K562 (cell line): Measurements from ENCODE around the gene ZNF335. TPM values are rescaled to one million over a fixed set of nuclear protein-coding genes. Genes with fewer than 3 reads are reported as not detected.

ENCODE experiments used
- BRF1 ChIP-seq: IDR thresholded peaks from 3 replicates; pipeline ENCODE4 v1.6.1; 2011; ENCODE audit warnings: borderline replicate concordance, mild to moderate bottlenecking; ENCODE audit not compliant: insufficient read length; ENCODE audit errors: extremely low read depth
- CBX5 ChIP-seq: IDR thresholded peaks from 2 replicates; pipeline ENCODE4 v1.6.1; 2014; ENCODE audit warnings: low read depth, borderline replicate concordance
- CTBP1 ChIP-seq: fragments of 450-650 bp; IDR thresholded peaks from 2 replicates; pipeline ENCODE4 v1.6.1; 2016; ENCODE audit warnings: borderline replicate concordance
- SMAD4 ChIP-seq: fragments of 250-450 bp; sonication (Bioruptor Pico); conservative IDR thresholded peaks from 2 replicates; pipeline ENCODE4 v1.8.0; 2021; ENCODE audit warnings: inconsistent platforms, mild to moderate bottlenecking, moderate library complexity
- SNIP1 ChIP-seq: fragments of 450-650 bp; IDR thresholded peaks from 2 replicates; pipeline ENCODE4 v1.7.1; 2017; ENCODE audit warnings: low read depth, mild to moderate bottlenecking
- TAF1 ChIP-seq: IDR thresholded peaks from 2 replicates; pipeline ENCODE4 v1.6.1; 2011; ENCODE audit warnings: mild to moderate bottlenecking, low read length, moderate library complexity; ENCODE audit not compliant: insufficient read depth, control insufficient read depth, severe bottlenecking; ENCODE audit errors: extremely low read depth
- ZNF143 ChIP-seq: sonication (generic); formaldehyde crosslinking; IDR thresholded peaks from 2 replicates; pipeline ENCODE4 v1.9.0; 2022; ENCODE audit warnings: mild to moderate bottlenecking, missing genetic modification reagents
- ZNF445 ChIP-seq: fragments of 250-450 bp; sonication (Bioruptor Pico); IDR thresholded peaks from 2 replicates; pipeline ENCODE4 v1.4.0; 2020; ENCODE audit warnings: low read depth, mild to moderate bottlenecking, moderate library complexity
- ZNF583 ChIP-seq: fragments of 250-450 bp; sonication (Bioruptor Pico); IDR thresholded peaks from 2 replicates; pipeline ENCODE4 v1.4.0; 2020
- polyA plus RNA-seq, 8 experiments: library from polyadenylated mRNA; depleted of rRNA in 4 of 8; stranded (reverse) in 5 of 8; unstranded in 3 of 8; fragments of >200 nt; fragmentation: Nextera tagmentation in 2 of 8; fragmentation: Illumina TruSeq in 1 of 8; extraction: Ambion mirVana in 2 of 8; extraction: Trizol in 1 of 8; gene quantifications; 2 replicates each; pipeline versions ENCODE4 v1.2.1 to v1.2.3, GENCODE V29; 2011 to 2014; ENCODE audit warnings: inconsistent platforms in 1 of 8, missing spikeins in 1 of 8
- total RNA-seq, 7 experiments: library from RNA; depleted of rRNA in 6 of 7; stranded (reverse); fragments of >200 nt in 6 of 7; fragmentation: Illumina TruSeq in 2 of 7; extraction: Trizol in 2 of 7; gene quantifications; 2 replicates each; pipeline versions ENCODE4 v1.2.1 to v1.2.3, GENCODE V29; 2011 to 2021; ENCODE audit warnings: low replicate concordance in 1 of 7
- TF ChIP-seq, protein P1 (sequence below): fragments of 450-650 bp; IDR thresholded peaks from 2 replicates; pipeline ENCODE4 v1.6.1; 2017; ENCODE audit warnings: antibody characterized with exemption, mild to moderate bottlenecking
- TF ChIP-seq, protein P2 (sequence below): fragments of 450-650 bp; IDR thresholded peaks from 2 replicates; pipeline ENCODE4 v1.7.0; 2016; ENCODE audit warnings: borderline replicate concordance
- TF ChIP-seq, protein P3 (sequence below), 2 experiments: fragments of 450-650 bp; IDR thresholded peaks; 2 replicates each; pipeline ENCODE4 v1.6.1; 2016
- TF ChIP-seq, protein P4 (sequence below), 2 experiments: IDR thresholded peaks; 2 replicates each; pipeline ENCODE4 v1.6.1; 2012; ENCODE audit warnings: improper control_type of control experiment in 2 of 2, low read depth in 2 of 2, low read length in 2 of 2, borderline replicate concordance in 1 of 2
- TF ChIP-seq, protein P5 (sequence below): fragments of 450-650 bp; conservative IDR thresholded peaks from 2 replicates; pipeline ENCODE4 v1.6.1; 2016; ENCODE audit warnings: missing genetic modification characterization, low read depth, mild to moderate bottlenecking, missing compliant biosample characterization, moderate library complexity

ZNF335 gene
- total and polyA plus RNA-seq, 9 of the 15 experiments (the other 6 are each of a cell fraction or from before 2014, with no cell fraction given) = 0.39 to 16.0 (median 7.6) TPM

DNA sequence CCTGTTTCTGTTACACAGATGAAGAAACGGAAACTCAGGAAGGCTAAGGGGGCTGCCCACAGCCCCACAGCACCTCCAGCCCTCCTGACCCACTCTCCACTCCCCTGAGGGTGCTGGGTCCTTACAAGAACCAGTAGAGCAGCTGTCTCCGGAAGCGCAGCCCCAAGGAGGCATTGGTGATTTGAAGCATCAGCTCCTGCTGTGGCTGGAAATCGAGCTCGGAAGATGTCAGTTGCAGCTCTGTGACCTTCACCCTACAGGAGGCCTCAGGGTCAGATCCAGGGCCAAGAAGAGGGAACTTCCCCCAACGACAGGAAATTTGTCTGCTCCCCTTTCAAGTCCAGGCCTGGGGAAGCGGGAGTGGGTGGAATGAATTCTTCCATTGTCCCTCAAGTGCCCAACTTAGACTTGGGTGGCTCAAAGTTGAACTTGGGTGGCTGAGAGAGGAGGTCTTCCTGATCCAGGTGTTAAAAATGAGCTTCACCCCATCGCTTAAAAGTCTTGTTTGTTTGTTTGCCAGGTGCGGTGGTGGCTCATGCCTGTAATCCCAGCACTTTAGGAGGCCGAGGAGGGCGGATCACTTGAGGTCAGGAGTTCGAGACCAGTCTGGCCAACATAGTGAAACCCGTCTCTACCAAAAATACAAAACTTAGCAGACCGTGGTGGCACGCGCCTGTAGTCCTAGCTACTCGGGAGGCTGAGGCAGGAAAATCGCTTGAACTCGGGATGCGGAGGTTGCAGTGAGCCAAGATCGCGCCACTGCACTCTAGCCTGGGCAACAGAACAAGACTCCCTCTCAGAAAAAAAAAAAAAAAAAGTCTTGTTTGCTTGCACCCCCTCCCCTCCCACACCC, 62.0 kb downstream of the ZNF335 start (continued):
- TF ChIP-seq CTBP1 = peak; percentile 12; the same call in 1 of the 2 replicates
- TF ChIP-seq, protein P1, sequence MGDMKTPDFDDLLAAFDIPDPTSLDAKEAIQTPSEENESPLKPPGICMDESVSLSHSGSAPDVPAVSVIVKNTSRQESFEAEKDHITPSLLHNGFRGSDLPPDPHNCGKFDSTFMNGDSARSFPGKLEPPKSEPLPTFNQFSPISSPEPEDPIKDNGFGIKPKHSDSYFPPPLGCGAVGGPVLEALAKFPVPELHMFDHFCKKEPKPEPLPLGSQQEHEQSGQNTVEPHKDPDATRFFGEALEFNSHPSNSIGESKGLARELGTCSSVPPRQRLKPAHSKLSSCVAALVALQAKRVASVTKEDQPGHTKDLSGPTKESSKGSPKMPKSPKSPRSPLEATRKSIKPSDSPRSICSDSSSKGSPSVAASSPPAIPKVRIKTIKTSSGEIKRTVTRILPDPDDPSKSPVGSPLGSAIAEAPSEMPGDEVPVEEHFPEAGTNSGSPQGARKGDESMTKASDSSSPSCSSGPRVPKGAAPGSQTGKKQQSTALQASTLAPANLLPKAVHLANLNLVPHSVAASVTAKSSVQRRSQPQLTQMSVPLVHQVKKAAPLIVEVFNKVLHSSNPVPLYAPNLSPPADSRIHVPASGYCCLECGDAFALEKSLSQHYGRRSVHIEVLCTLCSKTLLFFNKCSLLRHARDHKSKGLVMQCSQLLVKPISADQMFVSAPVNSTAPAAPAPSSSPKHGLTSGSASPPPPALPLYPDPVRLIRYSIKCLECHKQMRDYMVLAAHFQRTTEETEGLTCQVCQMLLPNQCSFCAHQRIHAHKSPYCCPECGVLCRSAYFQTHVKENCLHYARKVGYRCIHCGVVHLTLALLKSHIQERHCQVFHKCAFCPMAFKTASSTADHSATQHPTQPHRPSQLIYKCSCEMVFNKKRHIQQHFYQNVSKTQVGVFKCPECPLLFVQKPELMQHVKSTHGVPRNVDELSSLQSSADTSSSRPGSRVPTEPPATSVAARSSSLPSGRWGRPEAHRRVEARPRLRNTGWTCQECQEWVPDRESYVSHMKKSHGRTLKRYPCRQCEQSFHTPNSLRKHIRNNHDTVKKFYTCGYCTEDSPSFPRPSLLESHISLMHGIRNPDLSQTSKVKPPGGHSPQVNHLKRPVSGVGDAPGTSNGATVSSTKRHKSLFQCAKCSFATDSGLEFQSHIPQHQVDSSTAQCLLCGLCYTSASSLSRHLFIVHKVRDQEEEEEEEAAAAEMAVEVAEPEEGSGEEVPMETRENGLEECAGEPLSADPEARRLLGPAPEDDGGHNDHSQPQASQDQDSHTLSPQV = no peak; the same call in 1 of the 2 replicates
- no peak for TF ChIP-seq CBX5
- TF ChIP-seq, protein P2, sequence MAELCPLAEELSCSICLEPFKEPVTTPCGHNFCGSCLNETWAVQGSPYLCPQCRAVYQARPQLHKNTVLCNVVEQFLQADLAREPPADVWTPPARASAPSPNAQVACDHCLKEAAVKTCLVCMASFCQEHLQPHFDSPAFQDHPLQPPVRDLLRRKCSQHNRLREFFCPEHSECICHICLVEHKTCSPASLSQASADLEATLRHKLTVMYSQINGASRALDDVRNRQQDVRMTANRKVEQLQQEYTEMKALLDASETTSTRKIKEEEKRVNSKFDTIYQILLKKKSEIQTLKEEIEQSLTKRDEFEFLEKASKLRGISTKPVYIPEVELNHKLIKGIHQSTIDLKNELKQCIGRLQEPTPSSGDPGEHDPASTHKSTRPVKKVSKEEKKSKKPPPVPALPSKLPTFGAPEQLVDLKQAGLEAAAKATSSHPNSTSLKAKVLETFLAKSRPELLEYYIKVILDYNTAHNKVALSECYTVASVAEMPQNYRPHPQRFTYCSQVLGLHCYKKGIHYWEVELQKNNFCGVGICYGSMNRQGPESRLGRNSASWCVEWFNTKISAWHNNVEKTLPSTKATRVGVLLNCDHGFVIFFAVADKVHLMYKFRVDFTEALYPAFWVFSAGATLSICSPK = 0 out of 2 replicates have a peak, but pooled peaks have one; percentile 49
- TF ChIP-seq ZNF445 = no peak
- 0 out of 2 replicates have a peak, but pooled peaks have one; percentile 41 for TF ChIP-seq SMAD4 (CRISPR knock-in tag)
- TF ChIP-seq, protein P3, sequence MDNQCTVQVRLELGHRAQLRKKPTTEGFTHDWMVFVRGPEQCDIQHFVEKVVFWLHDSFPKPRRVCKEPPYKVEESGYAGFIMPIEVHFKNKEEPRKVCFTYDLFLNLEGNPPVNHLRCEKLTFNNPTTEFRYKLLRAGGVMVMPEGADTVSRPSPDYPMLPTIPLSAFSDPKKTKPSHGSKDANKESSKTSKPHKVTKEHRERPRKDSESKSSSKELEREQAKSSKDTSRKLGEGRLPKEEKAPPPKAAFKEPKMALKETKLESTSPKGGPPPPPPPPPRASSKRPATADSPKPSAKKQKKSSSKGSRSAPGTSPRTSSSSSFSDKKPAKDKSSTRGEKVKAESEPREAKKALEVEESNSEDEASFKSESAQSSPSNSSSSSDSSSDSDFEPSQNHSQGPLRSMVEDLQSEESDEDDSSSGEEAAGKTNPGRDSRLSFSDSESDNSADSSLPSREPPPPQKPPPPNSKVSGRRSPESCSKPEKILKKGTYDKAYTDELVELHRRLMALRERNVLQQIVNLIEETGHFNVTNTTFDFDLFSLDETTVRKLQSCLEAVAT (IDR thresholded peaks at IDR 0.05) = peak in 1 of 2 experiments; percentile 83; a peak in 2 of 4 replicates
- no peak for TF ChIP-seq BRF1
- TF ChIP-seq TAF1 = peak; percentile 20
- TF ChIP-seq ZNF583 (CRISPR knock-in tag) = no peak
- TF ChIP-seq ZNF143 (CRISPR knock-in tag) = no peak
- TF ChIP-seq SNIP1 = no peak
- TF ChIP-seq, protein P4, sequence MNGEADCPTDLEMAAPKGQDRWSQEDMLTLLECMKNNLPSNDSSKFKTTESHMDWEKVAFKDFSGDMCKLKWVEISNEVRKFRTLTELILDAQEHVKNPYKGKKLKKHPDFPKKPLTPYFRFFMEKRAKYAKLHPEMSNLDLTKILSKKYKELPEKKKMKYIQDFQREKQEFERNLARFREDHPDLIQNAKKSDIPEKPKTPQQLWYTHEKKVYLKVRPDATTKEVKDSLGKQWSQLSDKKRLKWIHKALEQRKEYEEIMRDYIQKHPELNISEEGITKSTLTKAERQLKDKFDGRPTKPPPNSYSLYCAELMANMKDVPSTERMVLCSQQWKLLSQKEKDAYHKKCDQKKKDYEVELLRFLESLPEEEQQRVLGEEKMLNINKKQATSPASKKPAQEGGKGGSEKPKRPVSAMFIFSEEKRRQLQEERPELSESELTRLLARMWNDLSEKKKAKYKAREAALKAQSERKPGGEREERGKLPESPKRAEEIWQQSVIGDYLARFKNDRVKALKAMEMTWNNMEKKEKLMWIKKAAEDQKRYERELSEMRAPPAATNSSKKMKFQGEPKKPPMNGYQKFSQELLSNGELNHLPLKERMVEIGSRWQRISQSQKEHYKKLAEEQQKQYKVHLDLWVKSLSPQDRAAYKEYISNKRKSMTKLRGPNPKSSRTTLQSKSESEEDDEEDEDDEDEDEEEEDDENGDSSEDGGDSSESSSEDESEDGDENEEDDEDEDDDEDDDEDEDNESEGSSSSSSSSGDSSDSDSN (IDR thresholded peaks at IDR 0.05; ENCODE audit: borderline replicate concordance in 1 of 2, low read depth in 2 of 2, low read length in 2 of 2) = no peak
- TF ChIP-seq, protein P5, sequence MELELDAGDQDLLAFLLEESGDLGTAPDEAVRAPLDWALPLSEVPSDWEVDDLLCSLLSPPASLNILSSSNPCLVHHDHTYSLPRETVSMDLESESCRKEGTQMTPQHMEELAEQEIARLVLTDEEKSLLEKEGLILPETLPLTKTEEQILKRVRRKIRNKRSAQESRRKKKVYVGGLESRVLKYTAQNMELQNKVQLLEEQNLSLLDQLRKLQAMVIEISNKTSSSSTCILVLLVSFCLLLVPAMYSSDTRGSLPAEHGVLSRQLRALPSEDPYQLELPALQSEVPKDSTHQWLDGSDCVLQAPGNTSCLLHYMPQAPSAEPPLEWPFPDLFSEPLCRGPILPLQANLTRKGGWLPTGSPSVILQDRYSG = 0 out of 2 replicates have a peak, but pooled peaks have one; percentile 40
